ENCODE measurements around the gene PACS1. TPM values are rescaled to one million over a fixed set of nuclear protein-coding genes. Genes with fewer than 3 reads are reported as not detected.
"Not testable (repeated sequence)": the region's sequence is repeated elsewhere in the genome, so short reads cannot be mapped to it uniquely, and the experiment has no call there.

The PACS1 gene
- 16.7 and 19.1 TPM in 2 replicates for total RNA-seq (2014; rRNA removed; shearing (Covaris generic))

DNA sequence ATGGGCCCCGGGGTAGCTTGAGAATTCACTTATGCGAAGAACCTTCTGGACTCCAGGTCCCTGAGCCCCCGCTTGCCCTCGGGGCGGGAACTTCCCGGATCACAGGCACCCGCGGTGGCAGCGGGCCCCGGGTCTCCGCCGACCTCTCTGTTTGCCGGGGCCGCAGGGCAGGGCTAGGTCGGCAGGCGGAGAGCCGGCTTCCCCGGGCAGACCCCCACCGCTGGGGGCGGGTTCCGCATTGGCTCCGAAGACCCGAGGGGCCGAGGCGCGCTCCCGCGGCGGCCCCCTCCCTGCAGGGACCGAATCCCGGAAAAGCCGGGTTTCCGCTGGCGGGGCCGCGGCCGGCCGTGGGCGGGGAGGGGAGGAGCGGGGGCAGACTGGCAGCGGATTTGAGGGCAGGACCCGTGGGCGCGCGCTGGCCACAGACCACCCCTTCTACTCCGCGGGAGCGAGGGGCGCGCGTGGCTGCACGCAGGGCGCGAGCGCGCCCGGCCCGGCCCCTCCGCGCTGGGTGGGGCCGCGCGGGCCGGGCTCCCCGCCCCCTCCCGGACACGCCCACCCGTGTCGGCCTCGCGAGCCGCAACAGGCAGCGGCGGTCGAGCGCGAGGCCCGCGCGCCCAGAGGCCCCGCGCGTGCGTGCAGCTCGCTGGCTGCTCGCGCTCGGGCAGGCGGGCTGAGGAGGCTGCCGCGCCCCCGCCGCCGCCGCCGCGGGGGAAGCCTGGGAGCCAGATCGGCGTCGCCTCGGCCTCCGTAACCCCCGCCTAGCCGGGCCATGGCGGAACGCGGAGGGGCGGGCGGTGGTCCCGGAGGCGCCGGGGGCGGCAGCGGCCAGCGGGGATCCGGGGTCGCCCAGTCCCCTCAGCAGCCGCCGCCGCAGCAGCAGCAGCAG lies at the start of gene PACS1:
Gene PACS1 (plus strand): TSS at position 558 of the 889 bp plus-strand sequence. CDS start 215 bp downstream, at position 773.
- peak; percentile 81 for DNase-seq (ENCODE audit: low read depth)

DNA sequence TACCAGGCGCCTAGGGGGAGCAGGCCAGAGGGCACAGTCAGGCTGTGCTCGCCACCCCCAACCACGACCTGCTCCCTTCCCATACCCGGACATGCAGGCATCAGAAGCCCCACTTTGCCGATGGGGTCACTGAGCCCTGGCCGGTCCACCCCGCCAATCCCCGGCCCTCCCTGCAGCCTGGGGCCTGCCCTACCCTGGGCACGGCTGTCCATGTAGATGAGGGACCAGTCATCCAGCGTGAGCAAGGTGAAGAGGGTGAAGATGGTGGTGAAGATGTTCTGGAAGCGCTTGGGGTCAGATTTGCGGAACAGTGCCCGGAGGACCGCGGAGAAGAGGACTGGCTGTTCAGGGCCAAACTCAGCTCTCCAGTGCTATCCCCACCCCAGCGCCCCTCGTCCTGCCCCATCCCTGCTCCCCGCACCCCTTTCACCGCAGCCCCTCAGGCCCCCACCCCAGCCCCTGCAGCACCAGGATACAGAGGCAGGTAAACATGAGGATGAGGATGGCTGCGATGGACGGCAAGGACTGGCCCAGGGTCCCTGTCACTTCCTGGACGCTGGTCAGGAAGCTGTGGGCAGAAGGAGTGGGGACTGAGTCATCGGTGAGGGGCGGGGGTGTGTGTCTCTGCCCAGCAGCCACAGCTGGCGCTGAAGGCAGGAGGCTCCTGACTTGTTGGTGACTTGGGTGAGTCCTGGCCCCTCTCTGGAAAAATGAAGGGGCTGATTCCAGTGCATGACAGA lies 49.3 kb upstream of the PACS1 start:
- peak; percentile 91 for DNase-seq (ENCODE audit: low read depth)

DNA sequence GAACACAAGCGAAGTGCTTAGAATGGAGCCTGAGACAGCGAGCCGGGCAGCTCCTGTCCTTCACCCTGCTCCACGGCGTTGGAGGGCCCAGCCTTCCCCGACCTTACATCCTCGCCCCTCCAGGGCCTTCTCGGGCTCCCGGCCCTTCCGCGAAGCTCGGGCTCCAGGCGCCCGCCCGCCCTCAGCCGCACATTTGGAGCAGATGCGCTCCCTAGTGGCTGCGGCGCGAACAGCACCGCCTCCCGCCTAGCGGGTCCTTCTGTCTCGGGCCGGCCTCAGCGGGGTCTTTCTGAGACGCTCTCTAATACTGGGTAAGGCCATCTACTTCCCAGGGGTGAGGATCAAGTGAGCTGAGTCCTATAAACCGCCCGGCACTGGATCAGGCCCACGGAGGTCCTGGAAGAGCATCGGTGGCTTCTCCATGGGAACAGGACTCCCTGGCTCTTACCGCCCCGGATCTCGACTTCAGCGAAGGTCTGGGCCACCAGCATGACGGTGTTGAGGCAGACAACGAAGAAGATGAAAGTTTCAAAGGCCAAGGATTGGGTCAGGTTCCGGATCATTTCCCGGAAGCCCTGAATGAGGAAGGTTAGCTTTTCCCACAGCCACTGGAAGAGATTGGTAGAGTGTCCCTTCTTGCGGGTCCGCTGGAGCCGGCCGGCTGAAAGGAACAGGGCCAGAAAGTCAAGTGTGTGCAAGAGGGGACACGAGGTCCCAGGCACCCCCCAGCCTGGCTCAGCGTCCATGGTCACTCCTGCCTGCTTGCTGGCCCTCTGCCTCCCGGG lies 47.5 kb upstream of the PACS1 start:
- peak; percentile 55 for DNase-seq (ENCODE audit: low read depth)

DNA sequence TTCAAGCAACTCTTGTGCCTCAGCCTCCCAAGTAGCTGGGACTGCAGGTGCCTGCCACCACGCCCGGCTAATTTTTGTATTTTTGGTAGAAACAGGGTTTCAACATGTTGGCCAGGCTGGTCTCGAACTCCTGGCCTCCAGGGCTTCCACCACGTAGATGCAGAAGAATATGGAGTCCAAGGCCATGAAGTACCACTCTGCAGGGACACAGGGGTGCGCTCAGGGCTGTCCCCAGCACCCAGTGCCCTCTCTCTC lies 47.0 kb upstream of the PACS1 start:
- DNase-seq (ENCODE audit: low read depth): not testable (repeated sequence)

DNA sequence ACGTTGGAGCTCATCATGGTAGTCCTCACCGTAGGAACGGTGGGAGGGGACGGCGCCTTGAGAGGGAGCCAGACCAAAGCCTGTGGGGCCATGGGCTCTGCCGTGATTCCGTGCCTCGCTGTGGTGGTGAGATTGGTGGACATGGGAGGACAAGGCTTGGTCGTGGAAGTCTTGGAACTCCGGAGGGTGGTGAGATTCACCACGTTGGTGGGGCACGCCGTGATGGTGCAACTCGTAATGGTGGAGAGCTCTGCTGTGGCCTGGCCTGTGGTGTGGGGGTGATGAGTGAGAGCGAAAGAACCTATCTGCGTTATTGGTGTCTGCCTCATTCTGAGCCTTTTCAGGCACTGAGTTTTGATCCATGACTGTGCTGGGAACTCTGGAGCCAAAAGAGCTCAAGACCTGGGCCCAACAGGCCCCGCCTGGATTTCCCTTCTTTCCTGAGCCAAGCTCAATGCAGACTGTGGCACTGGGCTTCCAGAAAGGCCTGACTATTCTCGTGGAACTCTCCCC lies 44.0 kb upstream of the PACS1 start, which contains the start of gene CATSPER1:
Gene CATSPER1 (minus strand): TSS at position 463 of the 513 bp plus-strand sequence. CDS start 100 bp downstream, at position 363.
- DNase-seq (ENCODE audit: low read depth): no peak

DNA sequence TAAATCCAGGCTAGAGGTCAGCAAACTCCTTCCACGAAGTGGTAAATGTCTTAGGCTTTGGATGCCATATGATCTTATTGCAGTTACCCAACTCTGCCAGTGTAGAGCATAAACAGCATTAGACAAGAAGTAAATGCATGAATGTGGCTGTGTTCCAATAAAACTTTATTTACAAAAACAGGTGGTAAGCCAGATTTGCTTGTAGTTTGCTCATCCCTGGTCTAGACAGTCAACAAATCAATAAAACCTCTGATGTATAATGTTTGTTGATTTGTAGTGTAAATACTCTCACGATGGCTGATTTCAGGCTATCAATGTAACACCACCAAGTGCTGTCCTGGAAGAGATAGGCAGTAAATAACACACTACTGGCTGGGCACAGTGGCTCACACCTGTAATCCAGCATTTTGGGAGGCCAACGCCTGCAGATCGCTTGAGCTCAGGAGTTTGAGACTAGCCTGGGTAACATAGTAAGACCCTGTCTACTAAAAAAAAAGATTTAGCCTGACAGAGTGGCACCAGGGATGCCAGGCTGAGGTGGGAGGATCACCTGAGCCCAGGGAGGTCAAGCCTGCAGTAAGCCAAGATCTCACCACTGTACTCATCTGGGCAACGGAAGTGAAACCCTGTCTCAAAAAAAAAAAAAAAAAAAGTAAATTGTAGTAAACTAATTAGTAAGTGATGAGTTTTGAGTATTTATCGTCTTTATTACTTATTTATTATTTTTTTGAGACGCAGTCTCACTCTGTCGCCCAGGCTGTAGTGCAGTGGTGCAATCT lies 36.9 kb upstream of the PACS1 start:
- no peak for DNase-seq (ENCODE audit: low read depth)

DNA sequence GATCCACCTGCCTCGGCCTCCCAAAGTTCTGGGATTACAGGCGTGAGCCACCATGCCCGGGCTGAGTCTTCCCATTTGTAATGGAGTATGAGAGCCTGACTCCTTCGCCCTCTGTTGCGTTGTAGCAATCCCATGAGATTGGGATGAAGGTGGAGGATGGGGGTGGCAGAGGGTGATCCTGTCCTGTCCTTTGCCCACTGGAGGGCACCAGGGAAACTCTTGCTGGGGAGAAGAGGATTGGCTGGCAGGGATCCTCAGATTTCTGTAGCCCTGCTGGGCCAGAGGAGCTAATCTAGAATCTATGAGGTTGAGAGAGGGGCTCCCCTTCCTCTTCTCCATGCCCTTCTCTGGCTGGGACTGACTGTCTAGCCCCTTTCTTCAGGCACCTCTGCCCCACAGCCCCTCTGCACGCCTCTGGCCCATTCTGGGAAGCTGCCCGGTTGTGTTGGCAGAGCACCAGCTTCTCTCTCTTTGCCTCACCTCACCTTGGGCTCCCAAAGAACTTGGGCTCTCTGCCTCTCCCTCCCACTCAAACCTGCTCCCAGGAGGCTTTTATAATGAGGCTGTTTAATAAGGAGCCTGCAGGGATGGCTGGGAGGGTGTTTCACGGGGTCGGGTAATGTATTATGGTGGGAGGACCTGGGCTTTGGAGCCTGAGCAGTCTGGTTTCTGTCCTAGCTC lies 34.3 kb upstream of the PACS1 start:
- DNase-seq (ENCODE audit: low read depth): no peak

DNA sequence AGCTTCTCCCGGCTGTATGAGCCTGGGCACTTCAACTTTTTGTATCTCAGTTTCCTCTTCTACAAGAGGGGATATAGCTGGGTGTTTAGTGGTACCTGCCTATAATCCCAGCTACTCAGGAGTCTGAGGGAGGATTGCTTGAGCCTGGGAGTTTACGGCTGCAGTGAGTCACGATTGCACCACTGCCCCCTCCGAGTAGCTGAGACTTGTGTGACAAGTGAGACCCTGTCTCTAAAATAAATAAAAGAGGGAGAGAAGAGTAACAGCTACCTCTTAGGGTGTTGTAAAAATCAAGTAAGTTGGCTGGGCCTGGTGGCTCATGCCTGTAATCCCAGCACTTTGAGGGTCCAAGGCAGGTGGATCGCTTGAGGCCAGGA lies 33.8 kb upstream of the PACS1 start:
- no peak for DNase-seq (ENCODE audit: low read depth)

DNA sequence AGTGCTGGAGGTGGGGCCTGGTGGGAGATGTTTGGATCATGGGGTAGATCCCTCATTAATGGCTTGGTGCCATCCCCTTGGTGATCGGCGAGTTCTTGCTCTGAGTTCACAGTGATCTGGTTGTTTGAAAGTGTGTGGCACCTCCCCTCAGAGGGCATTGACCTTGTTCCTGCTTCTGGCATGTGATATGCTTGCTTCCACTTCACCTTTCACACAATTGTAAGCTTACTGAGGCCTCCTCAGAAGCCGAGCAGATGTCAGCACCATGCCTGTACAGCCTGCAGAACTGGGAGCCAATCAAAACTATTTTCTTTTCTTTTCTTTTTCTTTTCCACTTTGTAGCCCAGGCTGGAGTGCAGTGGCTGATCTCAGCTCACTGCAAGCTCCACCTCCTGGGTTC lies 32.7 kb upstream of the PACS1 start:
- DNase-seq (ENCODE audit: low read depth): no peak

DNA sequence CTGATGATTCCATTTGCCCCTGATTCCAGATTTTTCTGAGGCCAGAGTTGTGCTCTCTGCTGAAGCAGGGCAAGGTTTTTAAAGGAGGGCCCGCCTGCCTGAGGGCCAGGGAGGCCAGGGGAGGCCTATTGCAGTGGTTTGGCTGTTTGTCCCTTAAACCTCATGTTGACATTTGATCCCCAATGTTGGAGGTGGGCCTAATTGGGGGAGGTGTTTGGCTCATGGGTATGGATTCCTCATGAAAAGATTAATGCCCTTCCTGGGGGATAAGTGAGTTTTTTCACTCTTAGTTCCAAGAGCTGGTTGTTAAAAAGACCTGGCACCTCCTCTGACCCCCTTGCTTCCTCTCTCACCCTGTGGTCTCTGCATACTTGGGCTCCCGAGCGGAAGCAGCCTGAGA lies 30.3 kb upstream of the PACS1 start:
- no peak for DNase-seq (ENCODE audit: low read depth)

DNA sequence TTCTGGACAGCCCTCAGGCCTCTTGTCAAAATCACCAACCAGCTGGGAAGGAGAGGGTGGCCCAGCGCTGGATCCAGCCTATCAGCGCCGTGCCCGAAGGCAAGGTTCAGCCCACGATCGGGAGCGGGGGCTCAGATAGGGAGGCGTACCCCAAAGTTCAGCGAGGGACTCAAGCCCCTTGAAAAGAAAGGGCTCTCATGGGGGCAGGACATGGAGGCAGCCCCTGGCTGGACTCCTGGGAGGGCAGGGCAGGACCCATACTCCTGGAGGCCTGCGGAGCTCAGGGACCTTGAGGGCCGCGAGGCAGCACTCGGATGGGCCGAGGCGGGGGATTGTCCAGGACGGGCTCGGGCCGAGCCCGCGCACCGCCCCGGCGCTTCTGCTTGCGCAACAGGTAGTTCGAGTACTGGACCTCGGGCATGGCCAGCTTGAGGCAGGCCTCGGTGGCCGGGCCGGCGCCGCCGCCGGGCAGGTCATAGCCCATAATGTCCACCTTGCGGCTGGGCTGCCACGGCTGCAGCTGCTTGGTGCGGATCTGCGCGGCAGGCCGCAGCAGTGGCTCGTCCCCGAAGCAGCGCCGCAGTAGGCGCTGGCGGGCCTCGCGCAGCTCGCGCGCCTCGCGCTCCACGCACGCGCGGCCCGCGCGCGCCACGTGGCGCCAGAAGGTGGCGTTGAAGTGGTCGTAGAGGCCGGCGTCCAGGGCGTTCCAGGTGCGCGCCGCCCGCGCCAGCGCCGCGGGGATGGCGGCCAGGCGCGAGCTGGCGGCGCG lies 27.7 kb upstream of the PACS1 start:
- no peak for DNase-seq (ENCODE audit: low read depth)

DNA sequence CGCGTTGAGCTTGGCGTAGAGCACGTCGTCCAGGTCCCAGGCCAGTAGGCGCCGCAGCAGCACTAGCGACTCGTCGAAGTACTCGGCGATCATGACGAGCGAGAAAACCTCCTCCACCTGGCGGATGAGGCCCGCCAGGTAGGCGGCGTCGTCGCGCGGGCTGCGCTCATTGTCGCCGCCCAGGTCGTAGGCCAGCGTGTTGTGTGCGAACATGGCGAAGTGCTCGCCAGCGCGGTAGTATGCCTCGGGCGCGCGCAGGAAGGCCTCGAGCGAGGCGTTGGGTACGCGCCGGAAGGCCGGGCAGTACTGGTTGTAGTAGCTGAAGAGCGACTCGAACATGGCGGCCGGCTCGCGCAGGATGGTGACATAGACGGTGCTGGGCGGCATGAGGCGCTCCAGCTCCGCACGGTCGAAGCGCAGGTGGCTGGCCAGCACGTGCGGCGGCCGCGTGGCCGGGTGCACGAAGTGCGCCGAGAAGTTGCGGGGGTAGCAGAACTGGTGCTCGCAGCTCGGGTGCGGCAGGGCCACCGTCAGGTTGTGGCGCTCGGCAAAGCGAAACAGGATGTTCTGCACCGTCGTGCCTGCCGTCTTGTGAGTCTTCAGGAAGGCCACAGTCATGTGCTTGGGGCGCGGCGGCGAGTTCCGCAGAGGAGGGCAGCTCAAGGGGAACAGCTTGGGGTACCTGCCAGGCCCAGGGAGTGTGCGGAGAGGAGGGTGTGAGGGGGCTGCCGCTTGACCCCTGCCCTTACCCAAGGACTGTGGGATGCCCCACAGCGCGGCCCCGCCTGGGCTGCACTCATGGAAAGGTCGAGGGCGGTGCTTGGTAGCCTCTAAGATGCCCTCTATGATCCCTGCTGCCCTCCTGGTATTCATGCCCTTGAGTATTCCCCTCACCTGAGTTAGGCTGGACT lies 26.8 kb upstream of the PACS1 start:
- no peak for DNase-seq (ENCODE audit: low read depth)

DNA sequence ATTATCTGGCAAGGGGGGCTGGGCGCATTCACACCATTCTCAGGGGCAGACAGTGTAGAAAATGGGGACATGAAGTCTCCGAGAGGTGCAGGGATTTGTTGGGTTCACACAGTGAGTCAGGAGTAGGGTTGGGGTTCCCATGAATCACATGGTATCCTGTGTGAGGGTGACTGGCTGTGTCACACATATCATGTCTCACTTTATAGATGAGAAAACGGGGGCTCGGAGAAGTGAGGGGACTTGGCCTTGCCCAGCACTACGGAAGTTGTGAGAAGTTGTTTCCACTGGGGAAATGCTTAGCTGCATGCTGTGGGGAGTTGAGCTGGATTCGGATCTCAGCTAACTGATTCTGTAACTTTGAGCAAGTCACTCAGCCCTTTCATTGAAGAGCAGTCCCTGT lies 25.3 kb upstream of the PACS1 start:
- no peak for DNase-seq (ENCODE audit: low read depth)

DNA sequence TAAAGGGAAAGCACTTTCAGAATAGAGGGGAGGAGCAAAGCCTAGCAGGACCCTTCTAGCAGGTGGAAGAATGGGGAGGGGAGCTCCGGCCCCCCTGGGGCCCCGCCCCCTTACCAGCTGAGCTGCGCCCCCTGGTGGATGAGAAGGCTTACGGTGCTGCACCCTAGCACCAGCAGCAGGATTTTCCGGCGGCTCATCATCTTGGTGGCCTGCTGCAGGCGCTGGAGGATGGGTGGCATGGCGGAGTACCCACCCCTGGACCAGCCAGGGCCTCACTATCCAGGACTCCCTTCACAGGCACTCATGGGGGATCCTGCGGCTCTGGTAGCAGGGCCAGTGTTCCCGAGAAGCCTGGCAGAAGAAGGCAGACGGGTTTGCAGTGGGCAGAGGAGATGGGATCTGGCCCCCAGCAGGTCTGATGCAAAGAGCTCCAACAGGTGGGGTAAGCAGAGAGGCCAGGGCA lies 24.9 kb upstream of the PACS1 start:
- peak; percentile 68 for DNase-seq (ENCODE audit: low read depth)

DNA sequence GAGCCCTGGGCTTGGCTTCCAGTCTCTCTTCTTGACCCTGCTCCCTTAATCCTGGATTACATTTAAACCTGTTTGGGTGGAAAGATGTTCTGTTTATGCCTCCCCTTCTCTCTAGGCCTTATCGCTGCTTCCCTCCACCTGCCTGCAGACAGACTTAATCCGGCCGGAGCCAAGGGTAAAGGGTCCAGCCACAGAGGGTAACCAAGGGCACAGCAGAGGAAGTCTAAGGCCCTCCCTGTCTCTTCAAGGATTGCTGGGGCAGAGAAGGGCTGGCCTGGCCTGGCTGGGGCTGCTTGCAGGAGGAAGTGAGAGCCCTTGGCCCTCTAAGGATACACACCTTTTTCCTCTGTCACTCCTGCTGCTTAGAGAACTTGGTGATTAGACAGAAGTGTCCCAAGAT lies 23.2 kb upstream of the PACS1 start:
- DNase-seq (ENCODE audit: low read depth): no peak

DNA sequence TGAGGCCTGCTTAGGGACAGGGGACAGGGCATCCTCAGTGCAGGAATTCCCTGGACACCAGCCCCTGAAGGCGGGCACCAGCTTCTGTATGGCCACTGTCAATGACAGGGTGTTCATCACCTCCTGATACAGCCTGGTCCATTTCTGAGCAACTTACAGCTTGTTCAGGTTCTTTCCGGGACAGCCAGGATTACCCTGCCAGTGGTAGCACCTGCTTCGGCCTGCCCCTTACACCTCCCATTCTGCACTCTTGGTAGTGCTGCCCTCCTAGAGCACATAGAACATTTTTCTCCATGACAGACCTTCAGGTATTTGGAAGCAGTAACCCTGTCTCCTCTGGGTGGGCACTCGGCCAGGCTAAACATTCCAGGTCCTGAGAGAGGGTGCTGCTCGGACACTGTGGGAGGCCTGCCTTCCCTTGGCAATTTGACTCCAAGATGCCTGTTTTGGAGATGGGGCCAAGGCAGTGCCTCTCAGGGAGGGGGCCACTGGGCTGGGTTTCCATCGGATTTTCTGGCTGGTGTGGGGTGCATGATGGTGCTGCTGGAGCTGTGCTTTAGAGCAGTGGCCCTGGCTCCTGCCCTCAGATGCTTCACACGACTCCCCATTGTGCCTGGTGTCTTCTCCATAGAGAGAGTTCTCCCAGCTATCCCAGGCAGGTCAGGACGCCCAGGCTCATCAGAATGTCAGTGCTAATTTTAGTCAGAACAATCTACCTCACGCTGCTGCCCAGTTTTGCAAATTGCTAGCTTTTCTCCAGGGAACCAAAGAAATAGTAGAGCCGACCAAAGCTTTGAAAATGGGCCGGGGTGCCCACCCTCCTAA lies 22.3 kb upstream of the PACS1 start:
- no peak for DNase-seq (ENCODE audit: low read depth)

DNA sequence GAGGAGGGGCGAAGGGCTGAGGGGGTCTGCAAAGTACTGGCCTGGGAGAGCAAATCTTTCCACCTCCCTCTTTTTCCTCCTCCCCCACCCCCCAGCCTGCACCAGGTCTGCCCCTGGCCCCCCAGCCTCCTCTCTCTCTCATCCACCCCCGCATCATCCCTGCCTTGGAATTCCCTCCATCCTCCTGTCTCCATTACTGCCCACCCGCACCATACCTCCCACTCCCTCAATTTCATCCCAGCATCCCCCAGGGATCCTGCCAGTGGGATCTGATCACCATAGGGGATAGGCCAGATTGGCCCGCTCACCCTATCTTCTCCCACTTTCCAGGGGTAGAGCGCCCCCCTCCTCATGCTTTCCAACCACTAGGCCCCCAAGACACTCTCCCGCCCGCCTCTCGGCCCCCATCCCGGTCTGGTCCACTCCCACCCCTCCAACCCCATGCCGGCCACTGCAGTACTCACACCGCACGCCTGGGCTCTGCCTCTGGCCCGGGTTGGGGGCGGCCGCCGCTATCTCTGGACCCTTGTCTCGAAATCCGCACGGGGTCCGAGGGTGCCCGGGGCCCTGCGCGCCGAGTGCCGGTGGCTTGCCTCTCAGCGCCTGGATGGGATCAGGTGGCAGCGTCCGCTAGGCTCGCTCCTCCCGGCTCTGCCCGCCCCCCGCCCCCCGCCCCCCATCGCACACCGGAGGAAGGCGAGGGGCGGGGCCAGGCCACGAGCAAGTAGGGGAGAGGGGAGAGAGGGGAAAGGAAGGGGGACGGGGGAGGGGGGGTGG lies 21.3 kb upstream of the PACS1 start, which contains the start of gene GAL3ST3:
Gene GAL3ST3 (minus strand): TSS at position 615 of the 777 bp plus-strand sequence. CDS start 3,746 bp downstream, outside the sequence.
- no peak for DNase-seq (ENCODE audit: low read depth)

All from RPMI7951 (cell line).